HCT116 (cell line): Measurements from ENCODE around the gene KIF26B. TPM values are rescaled to one million over a fixed set of nuclear protein-coding genes. Genes with fewer than 3 reads are reported as not detected.
A peak's percentile ranks its signal among the peaks of the same experiment; 100 is the strongest.

ENCODE experiments used
- ATAC-seq: fragments of 200-7000 bp; cut with Tn5 transposase; 2 replicates; pipeline ENCODE4 v1.9.1; 2020; ENCODE audit warnings: mild to moderate bottlenecking, moderate library complexity
- BruUV-seq: library from RNA; stranded (reverse); fragments of 400-500 nt; replicated peaks from 2 replicates; lab custom pipeline; 2021; lab: Mats Ljungman, UMichigan
- CTCF ChIA-PET: fragments of 300-600 bp; sonication (Branson Sonifier 250); formaldehyde crosslinking; loops from one replicate; lab custom pipeline; 2021; ENCODE audit warnings: antibody characterized with exemption; lab: Charles Lee
- POLR2A ChIA-PET: fragments of 300-600, 350-600 bp; sonication (Branson Sonifier 250); formaldehyde crosslinking; loops from one replicate; lab custom pipeline; 2021; ENCODE audit warnings: antibody characterized with exemption; lab: Charles Lee
- RAD21 ChIA-PET, 2 experiments: fragments of 300-600 bp; sonication (Branson Sonifier 250); formaldehyde crosslinking; loops; one replicate each; lab custom pipeline; 2023; ENCODE audit warnings: low total read pairs in 2 of 2; ENCODE audit not compliant: uncharacterized antibody in 2 of 2, unreplicated experiment in 2 of 2, low non-redundant PET in 1 of 2; lab: Charles Lee
- DNase-seq: peaks from one replicate; pipeline ENCODE4 v3.0.0-alpha.2; 2010; ENCODE audit warnings: low read depth, low spot score
- H2AFZ ChIP-seq: fragments of 200-600 bp; shearing (Covaris generic), sonication (generic); 2 replicates; pipeline ENCODE4 v1.6.1; 2017; ENCODE audit warnings: low read depth, mixed run types, mixed read lengths, antibody characterized with exemption, low read length; ENCODE audit not compliant: poor library complexity, severe bottlenecking
- H3K27ac ChIP-seq: 2 replicates; pipeline ENCODE4 v1.5.1; 2012; ENCODE audit warnings: low read depth, low read length
- H3K27me3 ChIP-seq: fragments of 200-600 bp; sonication (generic); 2 replicates; pipeline ENCODE4 v1.6.1; 2016; ENCODE audit warnings: mixed run types, low read length, mixed read lengths; ENCODE audit not compliant: insufficient read depth
- H3K36me3 ChIP-seq, 2 experiments: fragments of 200-500 bp in 1 of 2; fragments of 200-600 bp in 1 of 2; sonication (Bioruptor generic) in 1 of 2; sonication (generic) in 1 of 2; 2 replicates each; pipeline versions ENCODE4 v1.5.1 to v1.6.1; 2014 to 2016; ENCODE audit warnings: low read length in 2 of 2, inconsistent platforms in 1 of 2, mixed read lengths in 1 of 2, mixed run types in 1 of 2; ENCODE audit not compliant: insufficient read depth in 2 of 2, control insufficient read depth in 1 of 2
- H3K4me1 ChIP-seq, 2 experiments: fragments of 200-600 bp in 1 of 2; sonication (generic) in 1 of 2; 2 replicates each; pipeline versions ENCODE4 v1.5.1 to v1.6.1; 2012 to 2017; ENCODE audit warnings: low read length in 2 of 2, inconsistent platforms in 1 of 2, mild to moderate bottlenecking in 1 of 2, mixed read lengths in 1 of 2, mixed run types in 1 of 2, moderate library complexity in 1 of 2; ENCODE audit not compliant: insufficient read depth in 2 of 2, control insufficient read depth in 1 of 2
- H3K4me2 ChIP-seq: fragments of 200-600 bp; sonication (generic); 2 replicates; pipeline ENCODE4 v1.6.1; 2017; ENCODE audit warnings: mixed run types, low read length, mixed read lengths
- H3K4me3 ChIP-seq, 2 experiments: fragments of 200-600 bp in 1 of 2; sonication (generic) in 1 of 2; replicated peaks in 1 of 2; 2 replicates each; pipeline ENCODE4 v1.5.1; 2011 to 2016; ENCODE audit warnings: low read length in 2 of 2, control low read depth in 1 of 2, low read depth in 1 of 2, mild to moderate bottlenecking in 1 of 2, mixed read lengths in 1 of 2, mixed run types in 1 of 2
- H3K79me2 ChIP-seq: fragments of 200-600 bp; sonication (generic); 2 replicates; pipeline ENCODE4 v1.6.1; 2017; ENCODE audit warnings: mild to moderate bottlenecking, mixed run types, low read length, moderate library complexity, mixed read lengths; ENCODE audit not compliant: insufficient read depth
- H3K9ac ChIP-seq: fragments of 200-600 bp; sonication (generic); 2 replicates; pipeline ENCODE4 v1.6.1; 2016; ENCODE audit warnings: low read length, mixed read lengths
- H3K9me2 ChIP-seq: fragments of 200-600 bp; sonication (generic), shearing (Covaris generic); 2 replicates; pipeline ENCODE4 v1.6.1; 2017; ENCODE audit warnings: mixed run types, mild to moderate bottlenecking, moderate library complexity; ENCODE audit not compliant: insufficient read depth
- H3K9me3 ChIP-seq, 2 experiments: fragments of 200-500 bp in 1 of 2; fragments of 200-600 bp in 1 of 2; sonication (Bioruptor generic) in 1 of 2; sonication (generic) in 1 of 2; 2 replicates each; pipeline ENCODE4 v1.6.1; 2014 to 2017; ENCODE audit warnings: low read length in 2 of 2, mixed read lengths in 2 of 2, inconsistent platforms in 1 of 2, low read depth in 1 of 2, mild to moderate bottlenecking in 1 of 2, mixed run types in 1 of 2, moderate library complexity in 1 of 2; ENCODE audit not compliant: control insufficient read depth in 1 of 2, insufficient read depth in 1 of 2
- H4K20me1 ChIP-seq: fragments of 200-600 bp; sonication (generic), shearing (Covaris generic); 2 replicates; pipeline ENCODE4 v1.6.1; 2017; ENCODE audit warnings: mixed run types, mild to moderate bottlenecking, moderate library complexity; ENCODE audit not compliant: insufficient read depth
- FOSL1 ChIP-seq: IDR thresholded peaks from 2 replicates; pipeline ENCODE4 v1.6.1; 2012; ENCODE audit warnings: low read depth
- intact Hi-C: fragments of 100-400 bp; cut with micrococcal nuclease; formaldehyde crosslinking; loops from 2 replicates; pipeline ENCODE4 v1.10.0; 2022
- total RNA-seq: library from RNA; stranded (reverse); gene quantifications from one replicate; pipeline ENCODE4 v1.2.1, GENCODE V29; 2021; ENCODE audit not compliant: unreplicated experiment
- TF ChIP-seq, protein P1 (sequence below), 3 experiments: fragments of 200-600 bp in 1 of 3; sonication (generic) in 1 of 3; IDR thresholded peaks in 2 of 3; conservative IDR thresholded peaks in 1 of 3; 2 replicates each; pipeline ENCODE4 v1.5.1; 2012 to 2017; ENCODE audit warnings: low read depth in 2 of 3, low read length in 2 of 3, antibody characterized with exemption in 1 of 3, borderline replicate concordance in 1 of 3, control low read depth in 1 of 3, mild to moderate bottlenecking in 1 of 3, mixed read lengths in 1 of 3, mixed run types in 1 of 3, moderate library complexity in 1 of 3; ENCODE audit not compliant: insufficient read depth in 1 of 3

The KIF26B gene
- total RNA-seq, 1 experiment from 2014 or later, result 0.49 TPM

DNA sequence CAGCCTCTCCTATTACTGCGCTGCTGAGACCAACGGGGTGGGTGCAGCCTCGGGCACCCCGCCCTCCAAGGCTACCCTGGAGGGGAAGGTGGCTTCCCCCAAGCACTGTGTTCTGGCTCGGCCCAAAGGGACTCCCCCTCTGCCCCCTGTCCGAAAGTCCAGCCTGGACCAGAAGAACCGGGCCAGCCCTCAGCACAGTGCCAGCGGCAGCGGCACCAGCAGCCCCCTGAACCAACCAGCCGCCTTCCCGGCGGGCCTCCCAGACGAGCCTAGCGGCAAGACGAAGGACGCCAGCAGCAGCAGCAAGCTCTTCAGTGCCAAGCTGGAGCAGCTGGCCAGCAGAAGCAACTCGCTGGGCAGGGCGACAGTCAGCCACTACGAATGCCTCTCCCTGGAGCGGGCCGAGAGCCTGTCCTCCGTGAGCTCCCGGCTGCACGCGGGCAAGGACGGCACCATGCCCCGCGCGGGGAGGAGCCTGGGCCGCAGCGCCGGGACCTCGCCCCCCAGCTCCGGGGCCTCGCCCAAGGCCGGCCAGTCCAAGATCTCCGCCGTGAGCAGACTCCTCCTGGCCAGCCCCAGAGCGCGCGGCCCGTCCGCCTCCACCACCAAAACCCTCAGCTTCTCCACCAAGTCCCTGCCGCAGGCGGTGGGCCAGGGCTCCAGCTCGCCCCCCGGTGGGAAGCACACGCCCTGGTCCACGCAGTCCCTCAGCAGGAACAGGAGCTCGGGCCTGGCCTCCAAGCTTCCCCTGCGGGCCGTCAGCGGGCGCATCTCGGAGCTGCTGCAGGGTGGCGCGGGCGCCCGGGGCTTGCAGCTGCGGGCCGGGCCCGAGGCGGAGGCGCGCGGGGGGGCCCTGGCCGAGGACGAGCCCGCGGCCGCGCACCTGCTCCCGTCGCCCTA lies 533.1 kb downstream of the KIF26B start:
- no peaks in the 10 kb centered on the region for H3K79me2 ChIP-seq
- peak; percentile 60 for ATAC-seq
- no TSS peak for BruUV-seq
- no peaks in the 10 kb centered on the region for H3K9me3 ChIP-seq
- no peak overlapping the region for H2AFZ ChIP-seq
- intact Hi-C loops, result no loop called here
- 0 out of 2 replicates have a peak, but pooled peaks cover 5% of the 10 kb centered on the region for H3K27me3 ChIP-seq
- ChIA-PET POLR2A (no interaction called here), CTCF (no interaction called here), RAD21 (no interaction called here)
- no peak for TF ChIP-seq FOSL1
- TF ChIP-seq, protein P1, sequence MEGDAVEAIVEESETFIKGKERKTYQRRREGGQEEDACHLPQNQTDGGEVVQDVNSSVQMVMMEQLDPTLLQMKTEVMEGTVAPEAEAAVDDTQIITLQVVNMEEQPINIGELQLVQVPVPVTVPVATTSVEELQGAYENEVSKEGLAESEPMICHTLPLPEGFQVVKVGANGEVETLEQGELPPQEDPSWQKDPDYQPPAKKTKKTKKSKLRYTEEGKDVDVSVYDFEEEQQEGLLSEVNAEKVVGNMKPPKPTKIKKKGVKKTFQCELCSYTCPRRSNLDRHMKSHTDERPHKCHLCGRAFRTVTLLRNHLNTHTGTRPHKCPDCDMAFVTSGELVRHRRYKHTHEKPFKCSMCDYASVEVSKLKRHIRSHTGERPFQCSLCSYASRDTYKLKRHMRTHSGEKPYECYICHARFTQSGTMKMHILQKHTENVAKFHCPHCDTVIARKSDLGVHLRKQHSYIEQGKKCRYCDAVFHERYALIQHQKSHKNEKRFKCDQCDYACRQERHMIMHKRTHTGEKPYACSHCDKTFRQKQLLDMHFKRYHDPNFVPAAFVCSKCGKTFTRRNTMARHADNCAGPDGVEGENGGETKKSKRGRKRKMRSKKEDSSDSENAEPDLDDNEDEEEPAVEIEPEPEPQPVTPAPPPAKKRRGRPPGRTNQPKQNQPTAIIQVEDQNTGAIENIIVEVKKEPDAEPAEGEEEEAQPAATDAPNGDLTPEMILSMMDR (IDR thresholded peaks at IDR 0.05 in 2 of 3, conservative IDR thresholded peaks at IDR 0.05 in 1 of 3; ENCODE audit: borderline replicate concordance in 1 of 3, insufficient read depth in 1 of 3, low read depth in 2 of 3, low read length in 2 of 3), result 0 out of 6 replicates have a peak, but pooled peaks of 2 of the 3 experiments have one; percentile 15 to 25
- H3K9ac ChIP-seq, result no peak overlapping the region
- no peak overlapping the region for H3K27ac ChIP-seq
- H4K20me1 ChIP-seq, result no peaks in the 10 kb centered on the region
- H3K4me2 ChIP-seq, result no peak overlapping the region
- H3K4me1 ChIP-seq, result no peaks in the 10 kb centered on the region
- no peak overlapping the region for H3K4me3 ChIP-seq
- H3K9me2 ChIP-seq, result no peaks in the 10 kb centered on the region
- H3K36me3 ChIP-seq, result no peaks in the 10 kb centered on the region
- no peak for DNase-seq
